HepG2 (cell line): Measurements from ENCODE around the gene CDK12.

Source experiments
- GATAD2A ChIP-seq: IDR thresholded peaks from 2 replicates; pipeline ENCODE4 v1.6.1; 2016
- TF ChIP-seq, protein P1 (sequence below): sonication (generic); formaldehyde crosslinking; IDR thresholded peaks from 2 replicates; pipeline ENCODE4 v1.5.0; 2020; ENCODE audit warnings: mild to moderate bottlenecking, missing genetic modification reagents, moderate library complexity

DNA sequence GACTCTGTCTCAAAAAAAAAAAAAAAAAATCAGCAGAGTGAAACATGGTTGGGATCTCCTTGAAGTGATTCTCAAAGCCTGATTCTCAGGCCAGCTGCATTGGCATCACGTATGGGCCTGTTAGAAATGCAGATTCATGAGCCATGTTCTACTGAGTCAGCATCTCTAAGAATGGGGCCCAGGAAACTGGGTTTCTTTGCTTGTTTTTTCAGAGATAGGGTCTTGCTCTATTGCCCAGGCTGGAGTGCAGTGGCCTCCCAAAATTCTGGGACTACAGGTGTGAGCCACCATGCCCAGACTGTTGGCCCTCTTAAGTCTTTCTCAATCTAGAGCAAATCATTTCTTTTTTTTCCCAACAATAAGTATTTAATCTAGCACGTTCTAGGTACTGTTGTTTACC, 47.7 kb downstream of the CDK12 start:
- TF ChIP-seq, protein P1, sequence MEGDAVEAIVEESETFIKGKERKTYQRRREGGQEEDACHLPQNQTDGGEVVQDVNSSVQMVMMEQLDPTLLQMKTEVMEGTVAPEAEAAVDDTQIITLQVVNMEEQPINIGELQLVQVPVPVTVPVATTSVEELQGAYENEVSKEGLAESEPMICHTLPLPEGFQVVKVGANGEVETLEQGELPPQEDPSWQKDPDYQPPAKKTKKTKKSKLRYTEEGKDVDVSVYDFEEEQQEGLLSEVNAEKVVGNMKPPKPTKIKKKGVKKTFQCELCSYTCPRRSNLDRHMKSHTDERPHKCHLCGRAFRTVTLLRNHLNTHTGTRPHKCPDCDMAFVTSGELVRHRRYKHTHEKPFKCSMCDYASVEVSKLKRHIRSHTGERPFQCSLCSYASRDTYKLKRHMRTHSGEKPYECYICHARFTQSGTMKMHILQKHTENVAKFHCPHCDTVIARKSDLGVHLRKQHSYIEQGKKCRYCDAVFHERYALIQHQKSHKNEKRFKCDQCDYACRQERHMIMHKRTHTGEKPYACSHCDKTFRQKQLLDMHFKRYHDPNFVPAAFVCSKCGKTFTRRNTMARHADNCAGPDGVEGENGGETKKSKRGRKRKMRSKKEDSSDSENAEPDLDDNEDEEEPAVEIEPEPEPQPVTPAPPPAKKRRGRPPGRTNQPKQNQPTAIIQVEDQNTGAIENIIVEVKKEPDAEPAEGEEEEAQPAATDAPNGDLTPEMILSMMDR (CRISPR knock-in tag), result no peak
- TF ChIP-seq GATAD2A, result no peak
